HG03575 (cell line): ENCODE data around the gene AK4.

Source experiments
- ATAC-seq: cut with Tn5 transposase; IDR thresholded peaks from one replicate; pipeline ENCODE4 v1.9.1; 2021; ENCODE audit not compliant: unreplicated experiment, insufficient number of reproducible peaks, low FRiP score; ENCODE audit errors: extremely low read depth

Gene AK4

DNA sequence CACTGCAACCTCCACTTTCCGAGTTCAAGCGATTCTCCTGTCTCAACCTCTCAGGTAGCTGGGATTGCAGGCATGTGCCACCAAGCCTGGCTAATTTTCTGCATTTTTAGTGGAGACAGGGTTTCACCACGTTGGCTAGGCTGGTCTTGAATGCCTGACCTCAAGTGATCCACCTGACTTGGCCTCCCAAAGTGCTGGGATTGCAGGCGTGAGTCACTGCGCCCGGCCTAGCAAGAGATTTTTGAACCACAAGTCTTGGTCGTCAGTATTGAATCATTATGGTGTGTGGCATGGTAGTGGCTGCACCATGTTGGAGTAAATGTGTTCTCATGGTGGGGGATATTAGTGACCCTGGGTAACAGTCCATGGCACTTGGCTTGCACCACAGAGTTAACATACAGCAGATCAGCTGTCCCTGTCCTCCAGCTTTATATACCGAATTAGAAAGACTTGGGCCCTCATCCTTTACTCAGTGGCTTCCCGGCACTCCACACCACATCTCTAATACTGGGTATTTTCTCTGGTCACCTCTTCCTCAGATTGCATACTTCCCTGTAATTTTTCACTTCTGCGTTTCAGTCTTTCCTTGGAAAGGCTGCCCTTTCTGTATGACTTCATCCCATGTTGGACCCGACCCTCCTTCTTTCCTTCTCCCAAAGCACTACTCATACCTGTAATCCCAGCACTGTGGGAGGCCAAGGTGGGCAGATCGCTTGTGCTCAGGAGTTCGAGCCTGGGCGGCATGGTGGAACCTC, 25.1 kb downstream of the AK4 start:
- ATAC-seq = no peak

GRCh38 chr1:65174585-65174984, 26.6 kb downstream of the AK4 start:
- peak; percentile 87 for ATAC-seq

DNA sequence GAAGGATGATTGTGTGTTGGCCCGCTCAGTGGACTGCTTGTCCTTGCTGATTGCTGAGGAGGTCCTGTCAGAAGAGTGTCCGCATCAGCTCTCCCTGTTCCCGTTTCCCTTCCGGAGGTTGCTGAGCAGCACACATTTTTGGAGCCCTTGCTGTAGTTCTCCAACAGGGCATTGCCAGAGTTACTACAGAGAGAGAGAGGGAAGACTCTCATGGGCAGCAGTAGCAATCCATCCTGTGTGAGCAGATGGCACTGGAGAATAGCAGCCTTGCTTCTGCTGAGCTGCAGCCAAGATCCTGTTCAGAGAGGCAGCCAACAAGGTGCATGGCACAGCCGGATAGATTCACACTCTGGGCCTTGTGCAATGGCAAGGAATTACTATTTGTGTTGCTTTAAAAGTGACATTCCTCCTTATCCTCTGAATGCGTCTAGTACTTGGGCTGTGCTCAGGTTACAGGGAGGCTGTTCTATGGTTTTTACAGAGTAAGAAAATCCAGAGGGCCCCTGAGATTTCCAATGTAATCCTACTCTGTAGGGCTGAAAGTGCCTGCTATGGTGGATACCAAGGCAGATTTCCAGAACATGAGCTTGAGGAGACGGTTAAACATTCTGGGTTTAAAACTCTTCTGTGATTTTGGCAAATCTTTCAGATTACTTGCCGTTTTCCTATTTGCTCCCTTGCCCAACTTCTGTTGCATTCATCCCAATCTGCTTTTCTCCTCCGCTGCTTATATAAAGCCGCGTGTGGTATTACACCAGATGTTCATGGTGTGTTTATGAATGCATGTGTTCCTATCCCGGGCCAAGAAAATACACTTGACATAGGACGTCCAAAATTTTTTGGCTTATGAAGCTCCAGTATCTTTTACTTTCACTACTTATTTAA, 27.4 kb downstream of the AK4 start:
- ATAC-seq = no peak

DNA sequence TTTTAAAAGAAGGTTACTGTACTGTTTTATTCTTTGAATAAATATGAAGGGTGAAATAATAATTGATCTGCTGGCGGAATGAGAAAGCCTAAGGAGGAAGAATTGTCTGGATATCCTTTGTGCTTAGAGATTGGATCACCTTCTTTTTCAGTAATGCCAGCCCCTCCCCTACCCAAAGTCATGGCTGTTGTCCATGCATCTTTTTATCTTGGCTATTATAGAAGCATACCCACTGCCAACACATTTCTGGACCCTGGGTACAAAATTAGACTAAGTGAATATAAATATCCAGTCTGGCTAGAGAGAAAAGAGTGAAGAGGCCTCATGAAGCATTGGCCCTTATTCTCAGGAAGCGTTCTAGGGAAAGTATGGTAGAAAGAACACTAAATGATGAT, 28.1 kb downstream of the AK4 start:
- no peak for ATAC-seq

DNA sequence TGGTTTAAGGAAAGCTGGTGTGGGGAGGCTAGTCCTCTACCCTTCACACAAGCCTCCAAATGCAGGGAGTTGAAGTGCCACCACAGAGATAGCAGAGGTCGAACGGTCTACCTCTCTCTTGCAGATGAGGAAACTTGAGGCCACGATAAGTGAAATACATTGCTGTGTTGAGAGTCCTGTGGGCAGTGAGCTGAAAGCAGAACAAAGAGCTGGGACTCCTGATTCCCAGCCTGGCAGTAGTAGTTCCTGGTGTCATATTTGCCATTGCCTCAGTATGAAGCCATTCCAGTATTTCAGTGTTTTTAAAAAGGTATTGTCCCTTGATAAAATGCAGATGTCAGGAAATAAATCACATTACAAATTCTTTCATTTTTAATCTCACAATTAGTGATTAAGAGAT, 28.6 kb downstream of the AK4 start:
- ATAC-seq = no peak

- no peak for ATAC-seq
Observed at GRCh38 chr1:65177457-65177856, 29.5 kb downstream of the AK4 start.

DNA sequence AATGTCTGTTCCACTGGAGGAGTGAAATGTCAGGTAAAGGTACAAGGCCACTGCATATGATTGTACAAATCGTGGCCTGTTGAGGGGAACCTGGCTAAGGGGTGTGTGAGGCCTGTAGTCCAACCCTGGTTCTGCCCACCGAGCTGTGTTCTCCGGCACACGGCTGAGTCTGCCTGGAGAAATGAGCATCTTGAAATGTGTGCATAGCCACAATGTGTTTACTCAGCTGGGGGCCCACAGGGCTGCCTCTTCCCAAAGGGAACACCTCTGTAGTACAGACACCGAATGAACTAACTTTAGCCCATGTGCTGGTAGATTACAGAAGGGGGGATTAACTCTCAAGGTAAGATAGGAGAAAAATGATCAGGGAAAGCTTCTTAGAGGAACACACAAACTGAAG, 30.2 kb downstream of the AK4 start:
- ATAC-seq = no peak

- no peak for ATAC-seq
Observed at GRCh38 chr1:65179148-65179547, 31.1 kb downstream of the AK4 start.

GRCh38 chr1:65180977-65181376, 33.0 kb downstream of the AK4 start:
- ATAC-seq = no peak

DNA sequence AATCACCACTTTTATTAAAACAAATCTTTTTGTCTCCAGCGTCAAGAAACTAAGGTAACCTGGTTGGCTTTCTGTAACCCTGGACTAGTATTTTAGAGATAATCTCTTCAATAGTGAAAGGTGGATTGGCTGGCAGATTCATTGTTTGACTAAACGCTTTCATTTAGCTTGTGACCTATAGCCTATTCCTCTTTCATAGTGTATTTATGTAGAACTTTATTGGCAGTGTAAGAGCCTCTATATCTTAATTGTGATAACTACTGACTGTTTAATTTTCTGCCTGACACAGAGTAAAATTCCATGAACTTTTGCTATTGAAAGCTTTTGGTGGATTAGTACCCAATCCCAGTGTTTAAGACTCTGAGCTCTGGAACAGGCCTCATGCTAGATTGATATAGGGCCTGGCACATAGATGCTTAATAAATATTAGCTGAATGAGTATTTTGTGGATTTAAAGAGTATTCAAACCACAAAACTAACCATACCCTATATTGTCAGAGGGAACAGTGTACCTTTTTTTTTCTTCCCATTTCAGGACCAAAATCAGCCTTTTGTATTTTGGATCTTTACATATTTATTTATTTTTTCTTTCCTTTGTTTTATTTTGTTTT, 34.8 kb downstream of the AK4 start:
- no peak for ATAC-seq

GRCh38 chr1:65189576-65190115, 41.6 kb downstream of the AK4 start:
- no peak for ATAC-seq

DNA sequence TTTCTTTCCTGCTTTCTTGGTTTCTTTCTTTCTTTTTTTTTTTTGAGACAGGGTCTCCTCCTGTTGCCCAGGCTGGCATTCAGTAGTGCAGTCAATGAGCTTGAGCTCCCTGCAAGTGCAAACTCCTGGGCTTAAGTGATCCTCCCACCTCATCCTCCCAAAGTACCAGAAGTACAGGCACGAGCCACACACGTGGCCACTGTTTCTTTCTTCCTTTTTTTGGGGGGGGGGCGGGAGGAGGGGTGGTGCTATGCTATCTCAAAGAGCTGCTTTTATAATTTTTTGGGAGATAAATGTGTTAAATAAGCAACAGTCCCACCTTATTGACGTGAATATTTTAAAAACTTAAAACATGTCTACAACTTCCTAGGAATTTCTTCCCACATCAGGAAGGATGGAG, 42.2 kb downstream of the AK4 start:
- ATAC-seq = no peak

GRCh38 chr1:65193129-65193695, 45.2 kb downstream of the AK4 start:
- no peak for ATAC-seq

- no peak for ATAC-seq
Observed at GRCh38 chr1:65195495-65196417, 47.8 kb downstream of the AK4 start.

- no peak for ATAC-seq
Observed at GRCh38 chr1:65196926-65197325, 48.9 kb downstream of the AK4 start.

DNA sequence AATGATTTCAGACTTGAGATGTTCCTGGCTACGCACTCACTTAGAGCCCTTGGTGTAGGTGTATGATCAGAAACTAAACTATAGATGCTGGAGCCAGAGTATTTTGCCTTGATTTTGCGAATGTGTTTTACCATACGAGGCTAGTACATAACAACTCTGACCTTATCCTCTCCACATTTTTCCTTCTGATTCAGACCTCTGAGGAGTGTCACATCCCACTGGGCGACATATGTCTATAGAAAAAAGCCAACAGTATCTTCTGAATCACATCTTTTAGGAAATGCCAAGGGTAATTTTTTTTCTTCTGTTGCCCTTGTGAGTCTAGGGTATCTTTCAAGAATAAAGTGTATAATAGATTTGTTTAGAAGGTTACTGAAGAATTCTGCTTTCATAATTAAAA, 49.6 kb downstream of the AK4 start:
- ATAC-seq = no peak

- no peak for ATAC-seq
Observed at GRCh38 chr1:65198096-65198495, 50.1 kb downstream of the AK4 start.

- ATAC-seq = no peak
Observed at GRCh38 chr1:65200411-65200810, 52.4 kb downstream of the AK4 start.
